Measurements from ENCODE around the gene PRDM16.

The PRDM16 gene

DNA sequence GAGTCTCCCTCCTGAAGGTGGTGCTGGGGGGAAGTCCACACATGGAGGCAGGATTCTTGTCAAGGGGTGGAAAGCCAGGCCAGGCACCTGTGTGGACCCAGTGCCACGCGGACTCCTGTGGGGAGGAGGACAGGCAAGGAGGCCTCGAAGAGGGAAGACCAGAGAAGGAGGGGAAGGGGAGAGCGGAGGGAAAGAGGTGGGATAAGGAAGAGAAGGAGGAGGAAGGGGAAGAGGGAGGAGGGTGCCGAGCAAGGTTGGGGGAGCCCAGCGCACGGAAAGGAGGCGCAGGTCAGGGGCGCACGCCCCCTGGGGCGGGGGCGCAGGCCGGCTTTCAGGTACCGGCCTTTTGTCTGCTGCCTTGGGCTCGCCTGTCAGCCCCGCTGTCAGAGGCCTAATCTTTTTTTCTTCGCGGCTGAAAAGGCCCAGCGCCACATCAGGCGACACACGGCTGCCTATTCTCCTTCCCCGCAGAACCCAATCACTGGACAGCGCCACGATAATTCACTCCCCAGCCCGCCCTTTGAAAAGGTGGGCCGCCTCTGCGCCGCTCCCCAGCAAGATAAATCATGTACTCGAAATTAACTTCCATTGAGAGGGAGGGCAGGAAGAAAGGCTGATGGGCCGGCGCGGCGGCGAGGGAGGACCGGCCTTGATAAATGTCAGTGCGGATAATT is 42.5 kb downstream of the PRDM16 start:
- no peak for DNase-seq

DNA sequence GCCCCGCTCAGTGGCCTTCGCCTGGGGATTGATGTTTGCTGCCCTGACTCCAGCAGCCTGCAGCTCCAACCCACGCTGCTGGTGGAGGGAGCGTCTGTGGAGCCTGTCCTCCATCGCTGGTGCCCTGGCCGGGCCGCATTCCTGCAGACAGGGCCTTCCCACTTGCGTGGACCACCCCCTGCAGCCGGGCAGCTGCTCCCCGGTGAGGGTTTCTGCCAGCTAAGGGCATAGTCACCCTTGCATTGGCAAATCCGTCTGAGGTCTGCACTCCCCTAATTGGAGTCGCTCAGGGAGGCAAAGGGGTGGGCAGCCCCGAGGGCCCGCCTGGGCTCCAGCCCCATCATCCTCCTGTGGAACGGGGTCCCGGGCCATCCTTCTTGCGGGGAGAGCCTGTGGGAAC is 43.5 kb downstream of the PRDM16 start:
- no peak for DNase-seq

DNA sequence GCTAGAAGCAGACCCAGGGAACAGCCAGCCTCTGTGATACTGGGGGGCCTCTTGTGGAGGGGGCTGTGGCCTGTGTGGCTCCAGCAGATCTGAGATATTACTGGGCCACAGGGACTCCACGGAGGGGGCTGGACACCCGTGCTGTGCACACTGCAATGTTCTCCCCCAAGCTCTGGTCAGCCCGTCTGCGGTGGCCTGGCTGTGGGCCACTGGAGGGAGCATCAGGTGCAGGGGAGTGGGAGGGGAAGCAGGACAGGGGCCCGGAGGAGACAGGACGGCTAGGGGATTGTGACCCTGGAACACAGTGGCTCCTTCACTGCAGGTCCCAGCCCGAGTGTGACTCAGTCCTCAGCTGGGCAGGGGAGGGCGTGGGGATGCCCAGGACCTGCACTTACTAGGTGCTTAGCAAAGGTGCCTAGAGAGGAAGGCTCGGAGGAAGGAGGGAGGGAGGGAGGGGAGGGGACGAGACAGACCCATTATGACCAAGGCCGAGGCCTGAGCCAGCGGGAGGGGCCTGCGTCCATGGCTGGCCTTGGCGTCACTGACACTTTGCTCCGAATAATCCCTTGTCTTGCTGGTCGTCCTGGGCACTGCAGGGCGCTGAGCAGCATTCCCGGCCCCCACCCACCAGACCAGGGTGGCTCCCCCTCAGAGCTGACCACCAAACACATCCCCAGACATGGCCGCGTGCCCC is 44.2 kb downstream of the PRDM16 start:
- no peak for DNase-seq

DNA sequence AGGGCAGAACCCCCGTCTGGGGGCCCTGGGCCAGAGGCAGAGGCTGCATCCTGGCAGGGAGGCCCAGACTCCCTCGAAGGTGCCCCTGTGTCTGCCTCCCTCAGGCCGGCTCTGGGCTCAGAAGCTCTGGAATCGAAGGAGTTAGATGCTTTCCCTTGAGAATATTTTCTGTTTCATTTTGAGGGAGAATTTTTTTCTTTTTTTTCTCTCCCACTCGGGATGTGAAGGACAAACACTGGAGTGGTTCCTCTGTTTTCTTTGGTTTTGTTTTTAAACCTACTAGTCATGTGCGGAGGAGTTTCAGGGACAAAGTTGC is 44.7 kb downstream of the PRDM16 start:
- DNase-seq: no peak

DNA sequence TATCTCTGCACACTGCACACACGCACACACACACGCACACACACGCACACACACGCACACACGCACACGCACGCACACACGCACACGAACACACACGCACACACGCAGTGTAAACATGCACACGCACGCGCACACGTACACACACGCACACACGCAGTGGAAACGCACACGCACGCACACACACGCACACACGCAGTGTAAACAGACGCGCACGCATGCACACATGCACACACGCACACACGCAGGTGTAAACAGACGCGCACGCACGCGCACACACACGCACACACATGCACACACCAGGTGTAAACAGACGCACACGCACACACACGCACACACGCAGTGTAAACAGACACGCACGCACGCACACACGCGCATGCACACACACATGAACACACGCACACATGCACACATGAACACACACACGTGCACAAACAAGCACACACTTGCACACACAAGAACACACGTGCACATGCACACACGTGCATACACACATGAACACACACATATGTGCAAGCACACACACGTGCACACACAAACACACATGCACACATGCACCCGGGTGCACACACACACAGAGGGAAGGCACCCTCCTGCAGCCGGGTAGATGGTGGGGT is 45.2 kb downstream of the PRDM16 start:
- DNase-seq: no peak

DNA sequence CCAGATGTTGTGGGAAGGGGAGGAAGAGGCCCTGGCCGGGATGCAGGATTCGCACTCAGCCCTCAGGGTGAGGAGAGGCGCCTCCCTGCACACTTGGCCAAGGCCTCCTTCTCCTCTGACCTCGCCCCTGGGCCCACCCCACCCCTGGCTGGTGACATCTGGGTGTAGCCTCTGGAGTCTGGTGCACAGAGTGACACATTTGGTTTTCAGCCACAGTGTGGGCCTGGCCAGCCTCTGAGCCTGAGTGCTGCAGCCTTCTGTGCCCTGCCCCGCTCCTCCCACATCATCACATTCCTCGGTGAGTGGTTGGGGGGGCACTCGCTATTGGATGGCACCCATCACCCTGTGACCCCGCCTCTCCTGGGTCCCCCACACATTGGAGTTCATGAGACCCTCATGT is 45.8 kb downstream of the PRDM16 start:
- no peak for DNase-seq

DNA sequence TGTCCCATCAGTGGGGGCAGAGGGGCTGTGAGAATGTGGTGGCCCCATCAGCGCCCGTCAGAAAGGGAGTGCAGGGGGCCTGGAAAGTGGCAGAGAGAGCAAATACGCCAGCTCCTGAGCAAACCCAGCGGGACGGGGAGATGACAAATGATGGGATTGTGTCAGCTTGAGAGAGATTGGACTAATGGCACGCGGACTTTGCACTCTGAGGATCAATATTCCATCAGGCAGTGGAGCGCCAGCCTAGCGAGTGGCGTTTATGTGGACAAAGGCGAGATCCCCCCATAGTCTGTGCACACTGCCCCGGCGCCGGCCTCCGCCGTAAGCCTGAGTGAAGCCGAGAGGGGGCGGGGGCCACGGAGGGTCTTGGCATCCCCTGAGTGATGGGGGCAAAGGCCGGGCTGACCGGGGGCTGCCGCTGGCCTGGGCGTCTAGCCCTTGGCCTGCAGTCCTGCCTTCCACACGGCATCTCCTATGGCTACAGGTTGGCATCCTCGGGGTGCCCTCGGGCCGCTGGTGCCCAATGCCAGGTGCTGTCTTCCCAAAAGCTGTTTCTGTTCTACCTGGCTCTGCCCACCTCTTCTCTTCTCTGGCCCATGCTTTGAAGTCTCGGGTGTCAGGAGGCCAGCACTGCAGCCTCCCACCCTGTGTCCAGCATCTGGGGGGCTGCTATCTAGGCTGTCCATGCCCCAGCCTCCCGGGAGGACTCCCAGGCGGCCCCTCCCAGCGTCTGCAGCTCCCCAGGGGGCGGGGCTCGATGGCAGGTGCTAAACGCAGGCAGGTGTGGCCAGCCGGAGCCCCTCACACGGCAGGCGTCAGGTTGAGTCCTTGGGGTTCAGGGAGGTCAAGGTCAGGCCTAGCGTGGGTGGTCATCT is 46.5 kb downstream of the PRDM16 start:
- no peak for DNase-seq

DNA sequence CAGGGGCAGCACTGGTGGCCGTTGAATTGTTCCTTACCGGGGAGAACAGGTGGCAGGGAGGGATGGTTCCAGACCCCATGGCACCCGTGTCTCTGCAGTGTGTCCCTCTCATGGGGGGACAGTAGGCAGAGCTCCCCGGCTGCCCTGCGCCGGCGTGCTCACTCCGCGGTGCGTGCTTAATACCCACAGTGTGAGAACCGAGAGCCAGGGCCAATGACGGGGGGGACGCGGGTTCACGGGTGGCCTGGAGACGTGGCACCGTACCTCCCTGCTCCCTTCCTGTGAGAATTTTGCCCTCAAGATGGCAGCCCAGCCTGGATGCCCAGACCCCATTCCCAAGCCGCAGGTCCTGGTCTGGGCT is 47.1 kb downstream of the PRDM16 start:
- no peak for DNase-seq

DNA sequence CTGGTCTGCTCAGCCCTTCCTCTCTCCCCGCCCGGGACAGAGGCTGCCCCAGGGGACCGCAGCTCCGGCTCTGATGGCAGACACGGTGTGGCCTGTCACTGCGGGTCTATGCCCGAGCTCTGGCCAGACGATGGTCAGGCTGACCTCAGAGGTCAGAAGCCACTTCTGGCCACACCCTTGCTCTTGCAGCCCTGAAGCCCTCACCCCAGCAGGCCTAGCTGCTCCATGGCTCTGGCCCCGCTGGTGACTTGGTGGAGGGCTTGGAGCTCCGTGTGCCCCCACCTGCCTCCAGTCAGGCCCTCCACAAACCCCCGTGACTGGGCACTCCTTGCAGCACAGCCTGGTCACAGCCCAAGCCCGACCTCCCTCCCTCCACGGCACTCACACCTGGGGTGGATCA is 47.6 kb downstream of the PRDM16 start:
- DNase-seq: no peak

DNA sequence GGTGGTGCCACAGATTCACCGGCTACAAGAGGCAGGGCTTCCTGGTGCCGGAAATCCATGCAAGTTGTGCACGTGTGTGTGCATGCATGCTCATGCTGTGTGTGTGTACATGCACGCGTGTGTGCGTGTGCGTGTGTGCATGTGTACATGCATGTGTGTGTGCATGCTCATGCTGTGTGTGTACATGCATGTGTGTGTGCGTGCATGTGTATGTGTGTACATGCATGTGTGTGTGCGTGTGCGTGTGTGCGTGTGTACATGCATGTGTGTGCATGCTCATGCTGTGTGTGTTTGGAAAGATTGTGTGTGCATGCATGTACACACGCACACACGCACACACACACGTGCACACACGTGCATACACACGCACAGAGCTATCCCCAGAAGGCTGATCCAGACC is 48.9 kb downstream of the PRDM16 start:
- DNase-seq: no peak

DNA sequence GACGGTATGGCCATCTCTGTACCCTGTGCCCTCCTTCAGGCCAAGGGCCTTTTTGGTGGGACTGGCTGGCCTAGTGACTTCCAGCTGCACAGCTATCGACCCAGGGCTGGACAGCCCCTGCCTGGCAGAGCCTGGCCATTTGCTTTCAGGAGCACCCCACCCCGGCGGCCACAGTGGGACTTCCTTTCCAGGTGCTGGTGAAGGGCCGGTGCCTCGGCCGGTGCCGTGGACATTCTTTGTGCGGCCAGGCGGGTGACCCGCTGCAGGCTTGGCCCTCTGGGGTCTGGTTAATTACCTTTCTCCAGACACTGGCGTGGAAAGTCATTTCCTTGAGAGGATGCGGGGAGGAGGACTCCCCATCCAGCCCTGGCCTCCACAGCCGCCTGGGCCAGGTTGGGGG is 50.1 kb downstream of the PRDM16 start:
- no peak for DNase-seq

DNA sequence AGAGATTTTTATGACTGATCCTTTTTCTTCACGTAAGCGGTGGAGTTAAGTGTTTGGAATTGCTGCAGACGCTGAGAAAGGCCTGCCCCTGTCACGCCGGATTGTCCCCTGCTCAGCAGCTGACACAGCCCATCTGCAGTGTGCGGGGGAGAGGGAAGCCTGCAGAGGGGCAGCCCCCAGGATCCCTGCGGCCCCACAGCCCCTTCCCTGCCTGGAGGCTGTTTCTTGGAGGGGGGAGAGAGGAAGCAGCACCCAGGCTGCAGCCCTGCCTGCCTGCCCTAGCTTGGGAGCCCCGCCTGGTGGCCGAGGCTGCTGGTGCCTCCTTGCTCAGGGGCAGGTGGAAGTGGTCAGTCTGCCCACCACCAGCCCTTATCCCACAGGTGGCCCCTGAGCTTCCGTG is 50.7 kb downstream of the PRDM16 start:
- no peak for DNase-seq

DNA sequence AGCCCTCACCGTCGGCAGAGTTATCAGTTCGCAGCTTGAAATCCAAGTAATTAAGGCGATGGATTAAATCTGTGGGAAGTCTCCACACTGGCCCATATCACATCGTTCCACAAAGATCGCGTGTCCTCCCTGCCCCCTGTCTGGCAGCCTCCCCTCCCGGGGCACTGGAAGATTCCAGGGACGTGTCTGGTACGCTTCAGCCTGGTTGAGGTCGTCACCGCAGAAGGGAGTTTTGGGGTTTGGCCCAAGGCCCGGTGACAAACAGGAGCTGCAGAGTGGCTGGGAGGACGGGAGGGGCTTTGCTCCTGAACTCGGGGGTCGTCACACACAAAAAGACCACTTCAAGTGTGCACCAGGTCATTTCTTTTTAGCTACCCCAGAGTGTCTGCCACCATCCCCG is 51.1 kb downstream of the PRDM16 start:
- no peak for DNase-seq

DNA sequence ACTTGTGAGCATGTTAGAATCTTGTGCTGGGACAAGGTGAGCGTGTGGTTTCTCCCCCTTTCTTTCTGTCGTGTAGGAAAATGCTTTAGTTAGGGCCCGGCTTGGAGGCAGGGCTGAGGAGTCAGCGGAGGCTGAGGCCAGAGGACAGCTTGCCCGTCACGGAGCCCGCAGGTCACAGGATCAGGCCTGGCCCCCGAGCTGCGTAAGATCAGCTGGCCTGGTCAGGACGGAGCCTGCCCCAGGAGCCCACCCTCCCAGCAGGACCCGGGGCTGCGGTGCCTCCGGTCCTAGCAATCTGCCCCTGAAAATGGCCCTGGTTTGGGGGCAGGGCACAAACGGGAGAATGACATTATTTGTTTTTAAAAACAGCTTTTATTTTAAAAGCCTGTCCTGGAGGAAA is 52.0 kb downstream of the PRDM16 start:
- DNase-seq: no peak

DNA sequence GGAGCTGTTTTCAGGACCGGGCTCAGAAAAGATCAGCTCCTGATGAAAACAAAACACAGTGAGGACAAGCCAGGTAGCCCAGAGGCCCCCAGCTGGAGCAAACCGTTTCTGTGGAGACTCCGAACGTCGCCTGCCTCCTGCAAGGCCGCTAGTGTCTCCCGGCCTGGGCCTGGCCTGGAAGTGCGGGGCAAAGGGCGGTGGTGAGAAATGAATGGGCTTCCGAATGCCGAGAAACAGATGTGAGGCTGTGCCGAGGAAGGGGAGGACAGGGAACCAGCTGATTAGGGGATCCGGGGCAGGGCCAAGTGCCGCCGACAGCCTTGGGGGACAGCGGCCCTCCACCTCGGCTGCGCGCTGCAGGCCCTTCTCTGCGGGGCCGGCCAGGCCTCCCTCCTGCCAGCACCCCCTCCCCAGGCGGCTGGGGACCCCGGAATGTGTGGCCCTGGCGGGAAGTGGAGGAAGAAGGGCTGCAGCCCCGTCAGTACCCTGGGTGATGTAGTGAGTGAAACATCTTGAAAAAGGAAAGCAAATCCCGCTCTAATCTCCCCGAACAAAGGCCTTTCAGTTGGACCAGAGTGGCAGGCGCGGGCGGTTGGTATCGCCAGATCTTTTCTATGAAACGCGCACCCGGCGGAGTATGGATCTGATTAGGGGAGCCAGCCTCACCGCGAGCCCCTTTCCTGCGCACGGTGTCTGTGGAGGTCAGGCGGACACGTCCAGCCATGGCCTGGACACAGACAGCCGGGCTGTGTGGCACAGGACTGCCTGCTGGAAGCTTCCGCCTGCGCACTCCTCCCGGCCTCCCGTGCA is 52.6 kb downstream of the PRDM16 start:
- DNase-seq: no peak

DNA sequence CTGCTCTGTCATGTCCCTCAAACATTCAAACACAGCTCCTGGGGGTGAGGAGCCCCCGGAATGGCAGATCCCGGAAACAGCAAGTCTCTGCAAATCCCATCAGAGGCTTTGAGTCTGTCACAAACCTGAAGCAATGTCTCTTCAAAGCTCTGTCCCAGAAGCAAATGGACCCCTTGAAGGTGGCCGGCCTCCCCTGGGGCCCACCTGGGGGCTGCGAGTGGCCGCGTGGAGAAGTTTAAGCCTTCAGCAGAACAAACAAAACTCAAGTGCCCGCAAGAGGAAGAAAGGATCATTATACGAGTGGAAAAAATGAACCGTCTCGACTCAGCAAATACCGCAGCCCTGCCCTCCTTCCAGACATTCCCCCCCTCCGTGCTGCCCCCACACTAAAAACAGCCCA is 53.3 kb downstream of the PRDM16 start:
- no peak for DNase-seq

DNA sequence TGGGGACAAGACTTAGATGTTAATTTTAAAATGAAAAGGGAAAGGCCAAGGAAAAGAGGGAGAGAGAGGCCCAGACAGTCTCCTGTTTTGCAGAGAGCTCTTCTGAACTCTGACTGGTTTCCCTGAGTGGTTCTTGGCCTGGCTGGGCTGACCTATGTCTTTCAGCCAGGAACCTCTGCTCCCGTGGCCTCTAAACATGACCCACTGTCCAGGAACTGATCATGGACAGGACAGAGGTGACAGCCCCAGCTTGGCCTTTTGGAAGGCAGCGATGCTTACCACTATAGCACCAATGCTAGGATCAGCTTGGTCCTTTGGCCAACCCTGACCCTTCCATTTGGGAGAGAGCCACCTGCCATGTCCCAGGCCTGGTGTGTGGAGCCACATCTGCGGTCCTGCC is 55.2 kb downstream of the PRDM16 start:
- DNase-seq: no peak

DNA sequence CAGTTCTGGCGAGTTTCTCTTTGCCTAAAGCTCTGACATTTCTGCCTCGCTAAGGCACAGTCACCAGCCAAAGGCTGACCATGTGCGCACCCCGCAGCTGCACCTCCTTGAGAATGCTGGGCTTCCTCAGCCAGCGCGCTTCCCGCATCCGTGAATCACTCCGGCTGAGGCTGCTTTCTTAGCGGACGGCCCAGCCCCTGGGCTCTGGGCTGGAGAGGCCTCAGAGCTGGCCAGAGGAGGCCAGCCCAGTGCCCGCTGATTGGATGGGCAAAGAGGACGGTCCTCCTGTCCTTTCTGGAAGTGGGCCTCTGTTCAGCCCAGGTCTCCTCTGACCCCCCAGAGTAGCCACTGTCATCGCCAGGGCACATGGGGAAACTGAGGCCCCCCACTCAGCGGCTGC is 56.1 kb downstream of the PRDM16 start:
- DNase-seq: no peak

DNA sequence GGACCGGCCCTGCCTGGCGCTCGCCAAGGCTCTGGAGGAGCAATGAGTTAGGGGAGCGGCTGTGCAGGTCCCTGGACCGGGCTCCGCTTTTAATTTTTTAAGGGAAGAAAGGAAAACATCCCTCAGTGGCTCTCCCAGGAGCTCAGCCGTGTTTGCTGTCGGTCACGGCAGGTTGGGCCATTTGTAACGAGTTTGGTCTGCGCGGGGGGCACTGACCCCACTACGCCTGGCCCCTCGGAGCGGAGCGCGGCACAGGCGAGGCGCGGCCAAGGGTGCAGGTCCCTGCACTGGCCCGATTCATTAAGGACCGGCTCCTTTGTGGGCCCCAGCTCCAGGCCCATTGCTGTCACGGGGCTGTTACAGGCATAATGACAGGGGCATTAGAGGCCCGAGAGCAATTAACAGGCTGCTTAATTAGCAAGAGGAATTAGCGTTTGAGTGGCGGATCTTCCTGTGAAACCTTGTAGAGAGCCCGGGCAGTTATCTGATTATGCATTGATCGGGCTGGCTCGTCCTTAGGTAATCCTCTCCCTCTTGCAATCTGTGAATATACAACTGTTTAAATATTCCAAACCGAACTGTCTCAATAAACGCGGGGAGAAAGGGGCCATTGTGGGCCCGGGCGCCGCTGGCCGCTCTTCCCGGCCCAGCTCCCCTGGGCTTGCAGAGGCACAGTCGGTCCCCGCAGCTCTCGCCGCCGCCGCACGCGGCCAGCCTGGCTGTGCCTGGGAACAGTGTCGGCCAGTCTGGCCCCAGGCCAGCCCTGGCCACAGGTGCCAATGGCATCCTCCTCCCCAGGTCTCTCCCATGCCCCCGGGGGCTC is 56.8 kb downstream of the PRDM16 start:
- no peak for DNase-seq

DNA sequence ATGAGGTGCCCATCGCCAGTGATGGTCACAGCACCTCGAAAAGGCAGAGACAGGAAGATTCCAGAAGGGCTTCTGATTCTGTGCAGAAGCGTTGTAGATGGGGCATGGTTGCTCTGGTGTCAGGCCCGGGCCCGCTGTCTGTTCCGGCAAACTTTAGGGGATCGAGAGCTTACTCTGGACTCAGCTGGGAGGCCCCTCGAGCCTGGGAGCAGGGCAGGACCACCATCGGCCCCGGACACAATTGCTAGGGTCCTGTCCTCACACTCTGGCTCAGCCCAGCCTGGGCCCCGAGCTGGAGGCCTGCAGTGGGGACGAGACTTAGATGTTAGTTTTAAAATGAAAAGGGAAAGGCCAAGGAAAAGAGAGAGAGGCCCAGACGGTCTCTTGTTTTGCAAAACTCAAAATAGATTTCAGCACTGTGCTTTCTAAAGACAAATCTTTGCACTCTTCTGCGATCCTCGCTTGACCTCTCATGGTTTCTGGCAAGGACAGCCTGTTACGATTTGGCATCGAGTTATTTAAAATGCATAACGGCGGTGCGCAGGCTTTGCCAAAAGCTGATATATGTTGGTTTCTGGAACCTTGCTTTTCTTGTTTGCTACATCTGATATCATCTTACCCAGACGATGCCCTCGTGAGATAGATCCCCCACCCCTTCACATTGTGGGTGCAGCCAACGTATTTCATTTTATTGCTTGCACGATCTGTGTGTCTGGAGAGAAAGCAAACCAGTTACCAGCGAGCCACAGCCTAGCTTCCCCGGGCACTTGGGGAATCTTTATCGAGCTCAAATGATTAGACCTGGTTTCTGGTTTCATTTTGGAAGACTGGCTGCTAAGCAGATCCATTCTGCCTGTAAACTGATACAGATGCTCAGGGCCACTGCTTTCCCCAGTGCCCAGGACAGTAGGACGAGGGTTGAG is 58.0 kb downstream of the PRDM16 start:
- DNase-seq: no peak

DNA sequence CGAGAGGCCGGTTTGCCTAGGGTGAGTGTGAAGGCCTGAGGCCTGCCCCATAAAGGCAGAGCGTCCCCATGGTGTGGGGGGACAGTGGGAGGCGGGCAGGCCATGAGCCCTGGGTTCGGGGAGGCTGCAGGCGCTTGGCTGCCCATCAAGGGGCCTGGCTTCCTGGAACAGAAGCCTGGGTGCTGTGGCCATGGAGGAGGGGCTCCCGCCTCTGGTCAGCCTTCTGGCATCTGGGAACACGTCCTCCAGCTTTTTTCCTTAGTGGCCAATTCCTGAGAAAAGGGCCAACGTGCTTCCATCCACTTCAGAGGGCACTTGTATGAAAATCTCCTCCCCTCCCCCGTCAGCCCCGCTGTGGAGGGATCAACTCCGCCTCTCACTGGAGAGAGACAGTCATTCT is 58.7 kb downstream of the PRDM16 start:
- DNase-seq: no peak

Data from GOT3 (cell line).